ENCODE results near the gene PPP1R15B.

PPP1R15B gene

GRCh38 chr1:204420039-204421004 lies 8.7 kb upstream of the PPP1R15B start:
- DNase-seq (ENCODE audit: low read depth in 3 of 3) = no peak

- no peak for DNase-seq (ENCODE audit: low read depth in 3 of 3)
Observed at GRCh38 chr1:204419064-204419403, 7.4 kb upstream of the PPP1R15B start.

GRCh38 chr1:204418174-204419063 lies 6.8 kb upstream of the PPP1R15B start:
- no peak for DNase-seq (ENCODE audit: low read depth in 3 of 3)

- peak in 1 of 3 experiments; percentile 36 for DNase-seq (ENCODE audit: low read depth in 3 of 3)
Observed at GRCh38 chr1:204417074-204417997, 5.7 kb upstream of the PPP1R15B start.

GRCh38 chr1:204416589-204417073 lies 5.0 kb upstream of the PPP1R15B start:
- DNase-seq (ENCODE audit: low read depth in 3 of 3) = no peak

- no peak for DNase-seq (ENCODE audit: low read depth in 3 of 3)
Observed at GRCh38 chr1:204415351-204415750, 3.7 kb upstream of the PPP1R15B start.

- no peak for DNase-seq (ENCODE audit: low read depth in 3 of 3)
Observed at GRCh38 chr1:204414016-204414415, 2.4 kb upstream of the PPP1R15B start.

- no peak for DNase-seq (ENCODE audit: low read depth in 3 of 3)
Observed at GRCh38 chr1:204413170-204413535, 1.5 kb upstream of the PPP1R15B start.

GRCh38 chr1:204410688-204411450 lies 748 bp downstream of the PPP1R15B start:
- peak in 1 of 3 experiments; percentile 41 for DNase-seq (ENCODE audit: low read depth in 3 of 3)

GRCh38 chr1:204409836-204410687 lies 1.6 kb downstream of the PPP1R15B start:
- no peak for DNase-seq (ENCODE audit: low read depth in 3 of 3)

GRCh38 chr1:204409123-204409522 lies 2.5 kb downstream of the PPP1R15B start:
- DNase-seq (ENCODE audit: low read depth in 3 of 3) = no peak

- DNase-seq (ENCODE audit: low read depth in 3 of 3) = no peak
Observed at GRCh38 chr1:204408602-204409001, 3.0 kb downstream of the PPP1R15B start.

- peak in 1 of 3 experiments; percentile 19 for DNase-seq (ENCODE audit: low read depth in 3 of 3)
Observed at GRCh38 chr1:204408074-204408507, 3.5 kb downstream of the PPP1R15B start.

GRCh38 chr1:204407295-204407971 lies 4.2 kb downstream of the PPP1R15B start:
- DNase-seq (ENCODE audit: low read depth in 3 of 3) = no peak

GRCh38 chr1:204406621-204407020 lies 5.0 kb downstream of the PPP1R15B start:
- DNase-seq (ENCODE audit: low read depth in 3 of 3) = no peak

GRCh38 chr1:204405988-204406387 lies 5.6 kb downstream of the PPP1R15B start:
- no peak for DNase-seq (ENCODE audit: low read depth in 3 of 3)

- no peak for DNase-seq (ENCODE audit: low read depth in 3 of 3)
Observed at GRCh38 chr1:204404629-204405028, 7.0 kb downstream of the PPP1R15B start.

GRCh38 chr1:204402391-204402790 lies 9.2 kb downstream of the PPP1R15B start:
- DNase-seq (ENCODE audit: low read depth in 3 of 3) = no peak

- no peak for DNase-seq (ENCODE audit: low read depth in 3 of 3)
Observed at GRCh38 chr1:204401730-204402129, 9.9 kb downstream of the PPP1R15B start.
